ENCODE results near the gene KANK4. TPM values are rescaled to one million over a fixed set of nuclear protein-coding genes. Genes with fewer than 3 reads are reported as not detected.

Gene KANK4
- total RNA-seq, 2 experiments from 2014 or later, result not detected

GRCh38 chr1:62337706-62338631 is 18.7 kb upstream of the KANK4 start:
- CTCF ChIA-PET (ENCODE audit: unreplicated experiment), result no interaction called here

GRCh38 chr1:62336995-62337705 is 17.9 kb upstream of the KANK4 start:
- ChIA-PET CTCF (ENCODE audit: unreplicated experiment) (no interaction called here), POLR2A (no interaction called here)
- TF ChIP-seq, protein P1, sequence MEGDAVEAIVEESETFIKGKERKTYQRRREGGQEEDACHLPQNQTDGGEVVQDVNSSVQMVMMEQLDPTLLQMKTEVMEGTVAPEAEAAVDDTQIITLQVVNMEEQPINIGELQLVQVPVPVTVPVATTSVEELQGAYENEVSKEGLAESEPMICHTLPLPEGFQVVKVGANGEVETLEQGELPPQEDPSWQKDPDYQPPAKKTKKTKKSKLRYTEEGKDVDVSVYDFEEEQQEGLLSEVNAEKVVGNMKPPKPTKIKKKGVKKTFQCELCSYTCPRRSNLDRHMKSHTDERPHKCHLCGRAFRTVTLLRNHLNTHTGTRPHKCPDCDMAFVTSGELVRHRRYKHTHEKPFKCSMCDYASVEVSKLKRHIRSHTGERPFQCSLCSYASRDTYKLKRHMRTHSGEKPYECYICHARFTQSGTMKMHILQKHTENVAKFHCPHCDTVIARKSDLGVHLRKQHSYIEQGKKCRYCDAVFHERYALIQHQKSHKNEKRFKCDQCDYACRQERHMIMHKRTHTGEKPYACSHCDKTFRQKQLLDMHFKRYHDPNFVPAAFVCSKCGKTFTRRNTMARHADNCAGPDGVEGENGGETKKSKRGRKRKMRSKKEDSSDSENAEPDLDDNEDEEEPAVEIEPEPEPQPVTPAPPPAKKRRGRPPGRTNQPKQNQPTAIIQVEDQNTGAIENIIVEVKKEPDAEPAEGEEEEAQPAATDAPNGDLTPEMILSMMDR (conservative IDR thresholded peaks at IDR 0.05; ENCODE audit: low read length), result no peak
- no peak for TF ChIP-seq EZH2phosphoT487 (IDR thresholded peaks at IDR 0.05; ENCODE audit: borderline replicate concordance, low read depth, low read length)
- Histone ChIP-seq H2AFZ (ENCODE audit: low read length) (no peak overlapping the region), H3K4me3 (ENCODE audit: low read depth, low read length, poor library complexity, severe bottlenecking) (no peak overlapping the region), H3K9me3 (ENCODE audit: low read length) (no peaks in the 10 kb centered on the region), H3K36me3 (ENCODE audit: insufficient read depth, low read length) (no peaks in the 10 kb centered on the region), H3K4me2 (ENCODE audit: low read length) (no peak overlapping the region), H4K20me1 (ENCODE audit: insufficient read depth, low read length) (no peaks in the 10 kb centered on the region), H3K27ac (ENCODE audit: low read depth, low read length, poor library complexity, severe bottlenecking) (no peak overlapping the region), H3K79me2 (ENCODE audit: insufficient read depth, low read depth, low read length) (no peaks in the 10 kb centered on the region), H3K4me1 (ENCODE audit: insufficient read depth, low read length, poor library complexity, severe bottlenecking) (no peaks in the 10 kb centered on the region), H3K9me2 (ENCODE audit: insufficient read depth, low read length) (no peaks in the 10 kb centered on the region)
- intact Hi-C loops (cut with micrococcal nuclease; ENCODE audit: unreplicated experiment), result no loop called here
- BruUV-seq (replicated peaks), result no TSS peak
- no peak for DNase-seq (ENCODE audit: low spot score)

More at GRCh38 chr1:62337706-62338631, 18.7 kb upstream of the KANK4 start:
- BruUV-seq (replicated peaks), result no TSS peak
- TF ChIP-seq, protein P1 (conservative IDR thresholded peaks at IDR 0.05; ENCODE audit: low read length), result no peak
- TF ChIP-seq EZH2phosphoT487 (IDR thresholded peaks at IDR 0.05; ENCODE audit: borderline replicate concordance, low read depth, low read length), result no peak
- no peak overlapping the region for H3K27ac ChIP-seq (ENCODE audit: low read depth, low read length, poor library complexity, severe bottlenecking)
- no peaks in the 10 kb centered on the region for H3K4me1 ChIP-seq (ENCODE audit: insufficient read depth, low read length, poor library complexity, severe bottlenecking)
- H3K4me2 ChIP-seq (ENCODE audit: low read length), result no peak overlapping the region
- no peak overlapping the region for H3K4me3 ChIP-seq (ENCODE audit: low read depth, low read length, poor library complexity, severe bottlenecking)
- no peaks in the 10 kb centered on the region for H4K20me1 ChIP-seq (ENCODE audit: insufficient read depth, low read length)
- no peaks in the 10 kb centered on the region for H3K36me3 ChIP-seq (ENCODE audit: insufficient read depth, low read length)
- intact Hi-C loops (cut with micrococcal nuclease; ENCODE audit: unreplicated experiment), result no loop called here
- no peak overlapping the region for H2AFZ ChIP-seq (ENCODE audit: low read length)
- POLR2A ChIA-PET, result no interaction called here
- H3K9me3 ChIP-seq (ENCODE audit: low read length), result no peaks in the 10 kb centered on the region
- DNase-seq (ENCODE audit: low spot score), result no peak
- no peaks in the 10 kb centered on the region for H3K9me2 ChIP-seq (ENCODE audit: insufficient read depth, low read length)
- H3K79me2 ChIP-seq (ENCODE audit: insufficient read depth, low read depth, low read length), result no peaks in the 10 kb centered on the region

DNA sequence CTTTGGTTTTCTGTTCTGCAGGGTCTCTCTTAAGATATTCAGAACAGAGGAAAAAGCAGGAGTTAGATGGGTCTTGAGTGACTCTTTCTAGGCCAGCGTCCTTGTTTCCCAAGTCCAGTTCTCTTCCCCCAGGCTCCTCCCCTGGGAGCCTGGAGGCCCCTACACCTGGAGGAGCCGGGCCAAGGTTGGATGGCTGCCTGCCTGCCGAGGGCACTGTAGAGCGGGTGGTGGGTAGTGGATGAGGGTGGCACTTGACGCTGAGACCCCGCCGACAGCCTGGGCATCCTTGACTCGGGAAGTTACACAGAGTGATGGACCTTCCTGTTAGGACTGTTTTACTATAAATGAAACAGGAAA is 17.4 kb upstream of the KANK4 start:
- Histone ChIP-seq H3K4me2 (ENCODE audit: low read length) (no peak overlapping the region), H3K4me3 (ENCODE audit: low read depth, low read length, poor library complexity, severe bottlenecking) (no peak overlapping the region), H3K9me3 (ENCODE audit: low read length) (no peaks in the 10 kb centered on the region), H3K79me2 (ENCODE audit: insufficient read depth, low read depth, low read length) (no peaks in the 10 kb centered on the region), H3K27ac (ENCODE audit: low read depth, low read length, poor library complexity, severe bottlenecking) (no peak overlapping the region), H2AFZ (ENCODE audit: low read length) (no peak overlapping the region), H3K36me3 (ENCODE audit: insufficient read depth, low read length) (no peaks in the 10 kb centered on the region), H3K9me2 (ENCODE audit: insufficient read depth, low read length) (no peaks in the 10 kb centered on the region), H3K4me1 (ENCODE audit: insufficient read depth, low read length, poor library complexity, severe bottlenecking) (no peaks in the 10 kb centered on the region), H4K20me1 (ENCODE audit: insufficient read depth, low read length) (no peaks in the 10 kb centered on the region)
- TF ChIP-seq, protein P1 (conservative IDR thresholded peaks at IDR 0.05; ENCODE audit: low read length), result no peak
- TF ChIP-seq EZH2phosphoT487 (IDR thresholded peaks at IDR 0.05; ENCODE audit: borderline replicate concordance, low read depth, low read length), result no peak
- CTCF ChIA-PET (ENCODE audit: unreplicated experiment), result no interaction called here
- intact Hi-C loops (cut with micrococcal nuclease; ENCODE audit: unreplicated experiment), result no loop called here
- DNase-seq (ENCODE audit: low spot score), result no peak
- POLR2A ChIA-PET, result no interaction called here
- no TSS peak for BruUV-seq (replicated peaks)
